Activated T-cell treated with anti-CD3 and anti-CD28 coated beads, Interleukin-2, amount 50 U/mL, for 48 hours (primary cell): ENCODE results near the gene SLC35F1.

Source experiments
- DNase-seq, 2 experiments: peaks; one replicate each; pipeline ENCODE4 v3.0.0-alpha.2; 2020

The SLC35F1 gene

DNA sequence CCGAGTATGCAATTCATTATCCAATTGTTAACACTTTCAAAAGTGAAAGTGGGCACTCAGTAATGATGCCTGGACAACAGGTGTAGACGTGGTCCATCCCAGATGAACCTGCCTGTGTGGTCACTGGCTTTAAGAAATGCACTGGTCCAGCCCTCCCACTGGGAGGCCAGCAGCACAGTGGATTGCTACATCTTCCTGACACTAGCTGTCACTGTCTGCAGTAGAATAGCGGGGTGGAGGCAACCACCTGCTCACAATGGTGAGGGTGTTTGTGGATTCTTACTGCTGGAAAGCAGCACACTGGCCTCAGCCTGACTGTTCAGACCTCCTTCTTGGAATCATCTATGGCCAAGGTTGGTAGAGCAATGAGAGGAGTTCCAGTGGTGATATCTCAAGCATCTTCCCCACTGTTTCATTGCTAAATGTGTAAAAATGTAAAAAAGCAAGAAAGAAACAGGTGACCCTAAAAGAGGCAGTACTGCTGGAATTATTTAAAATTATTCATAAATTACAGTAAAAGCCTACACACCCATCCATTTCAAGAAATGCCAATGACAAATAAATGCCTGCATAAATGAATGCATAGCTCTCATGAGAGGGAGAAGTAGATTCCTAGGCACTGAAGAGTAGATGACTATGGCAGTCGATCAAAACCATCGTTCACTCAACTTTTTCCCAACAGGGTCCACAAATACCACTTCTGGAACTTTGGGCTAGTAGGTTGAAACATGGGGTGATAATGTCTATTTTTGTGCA is 413.0 kb downstream of the SLC35F1 start:
- DNase-seq, result no peak

DNA sequence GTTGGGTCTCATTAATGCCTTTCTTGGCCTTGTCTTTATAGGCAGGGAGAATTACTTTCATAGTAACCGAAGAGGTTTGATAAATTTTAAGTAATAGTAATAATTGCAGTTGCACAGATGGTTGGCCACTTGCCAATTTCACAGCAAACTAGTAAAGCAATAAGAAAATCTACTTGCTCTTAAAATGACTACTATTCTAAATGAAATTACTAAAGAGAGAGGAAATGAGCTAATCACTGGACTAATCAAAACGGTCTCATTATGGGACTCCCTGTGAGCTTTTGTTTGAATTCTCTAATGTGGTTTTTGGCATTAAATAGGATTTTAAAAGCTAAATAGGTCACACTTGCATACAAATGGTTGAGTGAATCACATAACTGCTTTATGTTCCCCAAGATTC is 413.6 kb downstream of the SLC35F1 start:
- DNase-seq, result no peak

DNA sequence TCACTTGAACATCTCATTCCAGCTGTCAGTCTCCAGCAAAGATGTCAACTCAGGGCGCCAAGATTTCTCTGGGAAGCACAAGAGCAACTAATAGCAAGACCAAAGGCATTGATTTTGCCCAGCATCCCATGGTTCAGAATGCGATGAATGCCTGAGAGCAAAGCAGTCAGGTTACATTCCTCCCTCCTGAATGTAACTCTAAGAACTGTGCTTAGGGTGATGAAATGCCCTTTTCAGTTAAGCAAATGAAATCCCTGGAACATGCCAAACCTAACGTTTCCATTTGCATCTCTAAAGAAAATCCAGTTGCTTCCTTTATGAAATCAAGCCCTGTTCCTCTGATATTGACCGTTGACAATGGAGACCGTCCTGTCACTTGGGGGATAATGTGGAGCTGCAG is 417.1 kb downstream of the SLC35F1 start:
- DNase-seq, result no peak

DNA sequence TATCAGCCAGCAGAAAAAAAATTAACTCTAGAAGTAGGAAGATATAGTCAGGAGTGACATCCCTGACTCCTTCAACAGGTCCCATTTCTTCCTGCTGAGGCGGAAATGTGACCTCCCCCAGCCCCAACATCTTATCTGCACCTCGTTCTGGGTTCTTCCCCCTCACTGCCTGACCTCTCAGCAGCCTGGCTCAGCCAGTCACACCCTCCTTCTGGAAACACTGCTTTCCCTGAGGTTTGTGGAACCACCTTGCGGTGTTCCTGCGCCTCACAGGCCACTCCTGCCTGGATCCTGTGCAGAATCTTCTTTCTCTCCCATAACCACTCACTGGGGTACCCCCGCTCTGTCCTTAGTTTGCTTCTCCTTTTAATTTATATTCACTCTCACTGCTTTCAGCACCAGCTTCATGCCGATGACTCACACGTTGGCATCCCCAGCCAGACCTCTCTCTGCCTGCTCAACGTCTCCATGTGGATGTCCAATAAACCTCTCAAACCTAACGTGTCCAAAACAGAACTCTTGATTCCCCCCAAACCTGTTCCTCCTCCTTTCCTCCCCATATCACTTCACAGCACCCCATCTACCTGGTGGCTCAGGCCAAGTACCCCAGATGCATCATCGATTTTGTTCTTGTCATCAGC is 418.3 kb downstream of the SLC35F1 start:
- DNase-seq, result no peak

DNA sequence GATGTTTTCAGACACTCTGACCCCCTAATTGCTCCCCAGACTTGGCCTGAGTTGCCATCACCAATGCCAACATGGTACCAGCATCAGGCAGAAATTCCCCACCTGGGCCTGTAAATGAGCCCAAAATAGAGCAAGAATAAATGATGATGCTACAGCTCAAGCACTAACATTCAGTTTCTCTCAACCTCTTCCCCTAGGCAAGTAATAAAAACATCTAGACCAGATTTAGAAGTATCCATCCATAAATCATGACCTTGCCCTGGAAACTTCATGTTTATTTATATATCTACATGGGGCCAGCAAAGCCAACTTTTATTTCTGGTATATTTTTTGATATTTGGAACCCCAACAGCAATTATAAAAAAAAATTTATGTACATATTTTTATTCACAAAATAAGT is 419.6 kb downstream of the SLC35F1 start:
- DNase-seq, result no peak

DNA sequence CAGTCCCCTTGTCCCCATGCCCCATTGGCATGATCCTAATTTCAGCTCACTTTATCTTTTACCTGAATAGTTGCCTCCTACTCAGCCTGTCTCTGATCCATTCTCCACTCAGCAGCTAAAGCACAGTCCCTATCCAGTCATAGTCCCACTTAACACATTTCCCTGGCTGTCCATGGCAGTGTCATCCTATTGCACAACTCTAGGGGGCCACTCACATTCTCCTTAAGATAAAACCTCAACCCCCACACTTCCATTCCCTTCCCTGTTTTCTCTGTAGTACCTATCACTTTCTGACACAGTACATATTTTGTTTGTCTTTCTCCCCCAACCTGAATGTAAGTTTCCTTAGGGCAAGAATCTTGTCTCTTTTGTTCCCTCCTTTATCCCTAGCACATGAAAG is 420.2 kb downstream of the SLC35F1 start:
- no peak for DNase-seq

DNA sequence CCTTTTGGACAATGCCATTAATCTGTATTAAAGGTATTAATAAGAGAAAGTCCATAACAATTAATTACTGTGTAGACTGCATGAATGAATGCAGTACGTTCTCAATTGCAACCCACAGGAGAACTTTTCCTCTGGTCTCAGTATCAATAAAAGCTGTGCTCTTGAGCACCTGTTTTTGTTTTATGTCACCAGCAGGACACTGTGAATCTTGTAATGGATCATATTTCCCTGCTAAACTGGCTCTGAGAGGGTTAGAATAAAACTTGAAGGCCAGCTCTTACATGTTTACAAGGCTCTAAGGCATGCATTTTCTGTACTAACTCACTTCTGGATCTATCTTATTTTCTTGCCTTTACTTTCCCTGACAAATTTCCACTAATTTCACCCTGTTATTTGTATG is 426.7 kb downstream of the SLC35F1 start:
- DNase-seq, result no peak

DNA sequence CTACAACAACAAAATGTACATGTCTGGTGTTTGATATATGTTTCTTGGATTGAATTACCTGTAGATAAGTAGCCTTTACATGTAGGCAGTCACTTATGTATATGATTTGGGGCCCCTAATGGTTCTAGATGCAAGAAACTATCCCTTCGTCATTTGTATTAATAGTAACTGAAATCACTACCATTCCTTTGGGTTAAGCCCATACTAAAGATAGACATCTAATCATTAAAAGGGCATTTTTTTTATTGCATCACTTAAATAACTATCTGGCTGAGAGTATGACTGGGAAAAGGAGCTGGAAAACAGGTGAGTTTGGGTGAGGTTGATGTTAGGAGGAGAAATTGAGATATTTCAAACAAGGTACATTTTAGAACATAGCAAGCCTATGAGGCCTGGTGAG is 427.6 kb downstream of the SLC35F1 start:
- DNase-seq, result no peak

DNA sequence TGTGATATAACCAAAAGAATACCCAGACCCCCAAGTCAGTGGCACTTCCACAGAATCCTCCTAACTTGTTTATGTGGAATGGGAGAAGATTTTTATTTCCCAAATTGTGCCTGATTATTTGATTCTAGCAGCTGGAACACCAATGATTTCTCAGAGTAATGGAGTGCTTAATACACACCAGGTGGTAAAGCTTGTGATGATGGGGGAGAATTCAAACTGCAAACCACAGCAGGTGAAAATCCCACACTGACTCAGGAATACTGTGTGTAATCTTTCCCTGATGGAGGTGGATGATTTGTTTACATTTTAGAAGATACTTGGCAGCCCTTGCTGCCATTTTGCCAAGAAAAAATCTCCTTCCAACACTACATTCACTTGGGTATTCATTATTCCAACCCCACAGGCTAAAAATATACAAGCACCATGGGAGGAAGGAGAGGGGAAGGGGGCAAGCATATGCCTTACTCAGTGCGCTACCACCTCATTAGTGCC is 428.3 kb downstream of the SLC35F1 start:
- DNase-seq, result no peak

DNA sequence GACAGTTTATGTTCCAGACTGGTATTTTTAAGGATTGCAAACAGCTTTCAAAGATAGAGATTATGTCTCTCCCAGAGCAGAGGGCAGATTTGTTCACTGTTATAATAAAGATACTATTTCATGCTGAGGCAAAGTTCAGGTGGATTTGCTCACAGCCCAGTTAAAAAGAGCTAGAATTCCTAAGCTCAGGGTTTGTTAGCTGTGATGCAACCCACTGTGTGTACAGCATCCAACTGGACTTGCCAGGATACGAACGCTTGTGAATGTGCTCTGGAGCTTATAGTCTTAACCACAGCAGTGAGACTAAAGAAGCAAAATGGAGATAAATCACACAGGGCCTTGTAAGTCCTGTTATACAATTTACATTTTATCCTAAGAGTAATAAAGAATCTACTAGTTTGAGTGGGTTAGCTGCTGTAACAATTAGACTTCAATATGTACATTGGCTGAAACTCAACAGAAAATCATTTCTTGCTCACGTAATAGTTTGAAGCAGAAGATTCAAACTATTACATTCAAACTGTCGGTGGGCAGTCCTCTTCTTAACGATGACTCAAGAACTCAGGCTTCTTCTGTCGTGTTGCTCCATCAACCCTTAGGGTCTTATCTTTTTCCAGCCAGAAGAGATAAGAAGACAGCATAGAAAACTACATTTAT is 437.1 kb downstream of the SLC35F1 start:
- DNase-seq, result no peak

DNA sequence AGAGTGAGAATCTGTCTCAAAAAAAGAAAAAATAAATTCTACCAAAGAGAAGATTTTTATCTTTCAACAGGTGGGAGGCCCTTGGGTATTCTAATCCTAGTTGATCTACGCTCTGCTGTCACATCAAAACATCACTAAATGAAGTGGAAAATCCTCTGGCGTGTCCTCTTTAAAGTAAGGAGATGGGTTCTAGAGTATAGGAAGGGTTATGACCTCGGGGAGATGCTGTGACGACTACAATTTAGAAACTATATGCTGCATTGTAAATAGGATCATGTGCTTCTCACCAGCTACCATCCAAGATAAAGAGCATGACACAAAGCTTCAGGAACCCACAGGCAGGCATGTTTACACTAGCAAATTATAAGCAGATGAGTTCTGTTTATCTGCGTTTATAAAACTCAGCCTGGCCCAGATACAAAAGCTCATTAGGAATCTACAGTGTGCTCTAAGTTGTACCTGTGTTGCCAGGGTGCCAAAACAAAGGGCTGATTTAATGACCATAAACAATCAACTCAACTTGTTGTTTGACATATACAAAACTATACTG is 443.9 kb downstream of the SLC35F1 start:
- no peak for DNase-seq

DNA sequence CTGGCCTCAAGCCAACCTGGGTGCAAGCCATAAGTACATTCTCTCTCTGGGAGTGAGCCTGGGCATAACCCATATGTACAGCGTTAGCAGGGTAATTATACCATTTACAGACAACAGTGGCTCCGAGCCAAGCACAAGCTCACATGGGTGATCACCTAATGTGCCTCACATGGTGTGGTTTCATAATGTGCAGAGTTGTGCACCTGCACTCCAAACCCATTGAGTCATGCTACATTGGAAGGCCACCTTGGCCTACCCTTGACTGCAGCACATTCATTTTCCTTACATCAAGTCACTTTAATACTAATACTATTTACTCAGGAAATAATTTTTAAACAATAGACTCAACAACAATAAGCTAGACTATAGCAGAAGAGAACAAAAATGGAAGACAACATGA is 446.5 kb downstream of the SLC35F1 start:
- DNase-seq, result no peak

DNA sequence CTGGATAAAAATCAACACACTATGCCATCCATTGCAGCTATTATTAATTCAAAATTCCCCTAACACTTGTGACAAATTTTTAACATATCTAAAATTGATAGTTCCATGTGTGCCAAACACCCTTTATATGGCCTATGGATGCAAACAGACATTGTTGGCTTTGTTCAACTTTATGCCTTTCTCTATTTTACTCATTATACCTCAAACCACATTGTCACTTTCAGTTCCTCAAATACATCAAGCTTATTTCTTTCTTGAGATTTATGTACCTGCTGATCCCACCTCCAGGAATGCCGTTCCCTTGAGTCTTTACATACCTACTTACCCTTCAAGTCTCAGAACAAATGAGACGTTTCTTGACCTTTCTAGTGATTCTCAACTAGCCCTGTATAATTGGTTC is 447.6 kb downstream of the SLC35F1 start:
- no peak for DNase-seq

DNA sequence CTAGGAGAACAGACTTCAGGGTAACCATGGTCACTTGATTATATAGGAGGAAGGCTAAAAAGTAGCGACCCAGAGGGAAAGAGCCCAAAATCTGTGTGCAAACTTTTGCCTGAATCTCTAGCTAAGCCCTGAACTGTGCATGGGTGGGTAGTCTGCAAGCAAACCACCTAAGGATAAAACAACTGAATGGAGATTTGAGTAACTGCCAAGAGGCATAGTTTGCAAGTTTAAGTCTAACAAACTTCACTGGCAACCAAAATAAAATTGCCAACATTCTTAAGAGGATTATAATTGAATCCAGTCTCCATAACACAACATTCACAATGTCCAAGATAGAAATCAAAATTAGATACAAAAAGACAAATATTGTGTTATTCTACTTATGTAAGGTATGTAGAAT is 449.0 kb downstream of the SLC35F1 start:
- DNase-seq, result no peak

DNA sequence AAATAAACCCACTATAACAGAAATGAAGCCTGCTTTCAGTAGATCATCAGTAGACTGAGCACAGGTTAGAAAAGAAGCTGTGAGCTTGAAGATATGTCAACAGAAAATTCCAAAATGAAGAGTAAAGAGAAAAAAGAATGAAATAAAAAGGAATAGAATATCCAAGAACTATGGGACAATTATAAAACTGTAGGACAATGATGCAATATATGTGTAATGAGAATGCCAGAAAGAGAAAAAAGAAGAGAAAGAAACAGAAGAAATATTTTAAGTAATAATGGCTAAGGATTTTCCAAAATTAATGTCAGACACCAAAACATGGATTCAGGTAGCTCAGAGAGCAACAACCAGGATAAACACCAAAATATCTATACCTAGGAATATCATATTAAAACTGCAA is 449.6 kb downstream of the SLC35F1 start:
- no peak for DNase-seq
